GM18508 (cell line): ENCODE results near the gene HOPX.
"Not testable (repeated sequence)": the region's sequence is repeated elsewhere in the genome, so short reads cannot be mapped to it uniquely, and the experiment has no call there.

Experiments
- ATAC-seq: cut with Tn5 transposase; IDR thresholded peaks from one replicate; pipeline ENCODE4 v1.9.1; 2021; ENCODE audit warnings: moderate number of reproducible peaks; ENCODE audit not compliant: insufficient read depth, unreplicated experiment

HOPX gene

GRCh38 chr4:56656346-56656643 is 24.8 kb downstream of the HOPX start:
- ATAC-seq: no peak

GRCh38 chr4:56655627-56656345 is 25.3 kb downstream of the HOPX start:
- ATAC-seq: no peak

GRCh38 chr4:56655209-56655626 is 25.9 kb downstream of the HOPX start:
- no peak for ATAC-seq

GRCh38 chr4:56654238-56654632 is 26.9 kb downstream of the HOPX start:
- no peak for ATAC-seq

GRCh38 chr4:56653461-56654237 is 27.4 kb downstream of the HOPX start:
- ATAC-seq: no peak

GRCh38 chr4:56652196-56652595 is 28.9 kb downstream of the HOPX start:
- ATAC-seq: no peak

GRCh38 chr4:56651056-56651350 is 30.1 kb downstream of the HOPX start:
- ATAC-seq: no peak

GRCh38 chr4:56650262-56651055 is 30.6 kb downstream of the HOPX start:
- ATAC-seq: no peak

- ATAC-seq: no peak
These were observed 31.4 kb downstream of the HOPX start for GRCh38 chr4:56649445-56650261.

- ATAC-seq: no peak
These were observed 32.3 kb downstream of the HOPX start for GRCh38 chr4:56648824-56649151.

- no peak for ATAC-seq
These were observed 32.9 kb downstream of the HOPX start for GRCh38 chr4:56648021-56648823.

GRCh38 chr4:56646341-56646740 is 34.8 kb downstream of the HOPX start:
- ATAC-seq: no peak

- ATAC-seq: no peak
These were observed 37.5 kb downstream of the HOPX start for GRCh38 chr4:56643596-56643995.

GRCh38 chr4:56641494-56642051 is 39.5 kb downstream of the HOPX start:
- no peak for ATAC-seq

GRCh38 chr4:56640621-56641493 is 40.2 kb downstream of the HOPX start:
- ATAC-seq: no peak

GRCh38 chr4:56637791-56638190 is 43.3 kb downstream of the HOPX start:
- ATAC-seq: no peak

GRCh38 chr4:56637154-56637553 is 43.9 kb downstream of the HOPX start:
- ATAC-seq: no peak

- ATAC-seq: not testable (repeated sequence)
These were observed 46.1 kb downstream of the HOPX start for GRCh38 chr4:56634954-56635353.

GRCh38 chr4:56633486-56633885 is 47.6 kb downstream of the HOPX start:
- ATAC-seq: no peak
